Bronchial epithelial cell (primary cell): Measurements from ENCODE around the gene ADAMTS2. TPM values are rescaled to one million over a fixed set of nuclear protein-coding genes. Genes with fewer than 3 reads are reported as not detected.

Experiments used
- DNase-seq: peaks from one replicate; pipeline ENCODE4 v3.0.0-alpha.2; 2010; ENCODE audit warnings: low read depth
- FAIRE-seq: peaks from 2 replicates; lab custom pipeline; 2011; peaks lifted over from hg19 to GRCh38; lab: Jason Lieb, UNC
- H3K27me3 ChIP-seq: 2 replicates; pipeline ENCODE4 v1.5.1; 2011; ENCODE audit warnings: low read length; ENCODE audit not compliant: control insufficient read depth, insufficient read depth
- H3K36me3 ChIP-seq: 2 replicates; pipeline ENCODE4 v1.5.1; 2011; ENCODE audit warnings: low read length; ENCODE audit not compliant: control insufficient read depth, insufficient read depth
- H3K4me3 ChIP-seq: 2 replicates; pipeline ENCODE4 v1.5.1; 2011; ENCODE audit warnings: mild to moderate bottlenecking, low read depth, low read length, control low read depth
- CTCF ChIP-seq: IDR thresholded peaks from 2 replicates; pipeline ENCODE4 v1.5.1; 2011; ENCODE audit warnings: mild to moderate bottlenecking, moderate library complexity, low read length, control low read depth, inconsistent platforms; ENCODE audit not compliant: insufficient read depth, severe bottlenecking
- total RNA-seq: library from RNA; depleted of rRNA; stranded (reverse); fragments of >200 nt; gene quantifications from 2 replicates; pipeline ENCODE4 v1.2.1, GENCODE V29; 2014

The ADAMTS2 gene
- total RNA-seq, 1 donor from 2014 or later: 0.26 TPM

DNA sequence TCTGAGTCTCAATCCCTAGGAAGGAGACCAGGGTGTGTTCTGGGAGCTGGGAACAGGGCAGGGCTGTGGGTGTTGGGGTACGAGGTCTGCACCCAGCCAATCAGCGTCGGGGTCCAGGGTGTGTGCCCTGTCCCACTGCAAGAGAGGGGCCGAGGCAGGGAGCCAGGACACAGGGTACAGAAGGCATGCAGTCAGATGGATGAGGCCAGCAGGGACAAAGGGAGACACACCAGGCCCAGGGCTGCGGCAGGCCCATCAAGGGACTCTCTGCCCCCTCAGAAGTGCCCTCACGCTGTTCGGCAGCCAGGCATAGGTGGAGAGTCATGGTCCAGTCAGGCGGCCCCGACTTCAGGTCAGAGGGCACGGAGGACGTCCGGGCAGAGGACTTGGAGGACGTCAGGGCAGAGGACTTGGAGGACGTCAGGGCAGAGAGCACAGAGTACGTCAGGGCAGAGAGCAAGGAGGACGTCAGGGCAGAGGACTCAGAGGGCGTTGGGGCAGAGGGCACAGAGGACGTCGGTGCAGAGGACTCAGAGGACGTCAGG lies 28.8 kb upstream of the ADAMTS2 start:
- TF ChIP-seq CTCF: no peak
- Histone ChIP-seq H3K27me3 (no peaks in the 10 kb centered on the region), H3K4me3 (no peak overlapping the region), H3K36me3 (no peaks in the 10 kb centered on the region)
- DNase-seq (no peak), FAIRE-seq (no peak)

GRCh38 chr5:179373101-179373934 lies 28.1 kb upstream of the ADAMTS2 start:
- DNase-seq (no peak), FAIRE-seq (no peak)
- Histone ChIP-seq H3K36me3 (no peaks in the 10 kb centered on the region), H3K27me3 (no peaks in the 10 kb centered on the region), H3K4me3 (no peak overlapping the region)
- TF ChIP-seq CTCF: no peak

DNA sequence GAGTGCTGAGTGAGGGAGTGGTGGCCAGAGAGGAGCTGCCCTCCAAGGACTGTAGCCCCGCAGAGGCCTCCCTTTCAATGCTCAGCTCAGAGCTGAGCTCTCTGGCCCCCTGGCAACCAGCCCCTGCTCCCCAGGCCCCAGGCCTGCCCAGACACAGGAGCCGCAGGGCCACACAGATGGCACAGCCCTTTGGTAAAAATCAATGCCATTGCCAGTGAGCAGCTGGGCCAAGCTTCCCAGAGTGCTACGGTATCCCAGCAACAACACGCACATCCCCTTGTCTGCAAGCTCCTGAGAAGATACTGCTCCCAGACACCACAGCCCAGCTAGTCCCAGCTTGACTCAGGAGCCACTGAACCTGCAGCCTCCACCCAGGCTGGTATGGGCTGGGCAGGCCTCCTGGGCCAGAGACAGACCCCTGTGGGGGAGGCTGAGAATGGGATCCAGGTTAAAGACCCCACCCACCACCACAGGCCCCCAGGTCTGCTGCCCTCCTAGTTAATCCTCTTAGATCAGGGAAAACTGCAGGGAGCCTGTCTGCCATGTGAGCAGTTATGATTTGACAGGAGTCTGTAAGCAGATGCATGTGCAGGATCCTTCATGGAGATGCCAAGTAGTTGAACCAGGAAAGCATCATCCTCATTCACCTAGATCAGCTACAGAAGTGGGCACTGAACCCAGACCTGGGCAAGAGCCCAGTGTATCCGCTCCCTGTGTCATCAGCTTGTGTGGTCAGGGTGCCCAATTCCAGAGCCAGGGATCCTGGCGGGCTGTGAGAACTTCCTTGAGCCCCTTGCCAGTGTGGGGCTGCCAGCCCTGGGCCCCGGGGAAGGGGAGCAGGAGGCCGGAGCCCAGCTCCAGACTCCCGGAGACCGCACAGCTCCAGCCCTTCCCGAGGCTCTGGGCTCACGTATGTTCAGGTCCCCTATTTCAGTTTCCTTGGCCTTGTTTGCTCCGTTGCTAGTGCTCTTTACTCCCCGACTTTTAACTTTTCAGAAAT lies 26.7 kb upstream of the ADAMTS2 start:
- DNase-seq (no peak), FAIRE-seq (no peak)
- no peaks in the 10 kb centered on the region for H3K36me3 ChIP-seq
- no peak for TF ChIP-seq CTCF
- no peaks in the 10 kb centered on the region for H3K27me3 ChIP-seq
- H3K4me3 ChIP-seq: no peak overlapping the region

GRCh38 chr5:179371121-179371510 lies 25.9 kb upstream of the ADAMTS2 start:
- H3K27me3 ChIP-seq: no peaks in the 10 kb centered on the region
- DNase-seq (no peak), FAIRE-seq (no peak)
- no peak overlapping the region for H3K4me3 ChIP-seq
- H3K36me3 ChIP-seq: no peaks in the 10 kb centered on the region
- no peak for TF ChIP-seq CTCF

- Histone ChIP-seq H3K27me3 (no peaks in the 10 kb centered on the region), H3K36me3 (no peaks in the 10 kb centered on the region), H3K4me3 (no peak overlapping the region)
- FAIRE-seq (no peak), DNase-seq (no peak)
- no peak for TF ChIP-seq CTCF
Observed at GRCh38 chr5:179370490-179371120, 25.3 kb upstream of the ADAMTS2 start.
